Measurements from ENCODE around the gene MEF2B.

- TF ChIP-seq, protein P1, sequence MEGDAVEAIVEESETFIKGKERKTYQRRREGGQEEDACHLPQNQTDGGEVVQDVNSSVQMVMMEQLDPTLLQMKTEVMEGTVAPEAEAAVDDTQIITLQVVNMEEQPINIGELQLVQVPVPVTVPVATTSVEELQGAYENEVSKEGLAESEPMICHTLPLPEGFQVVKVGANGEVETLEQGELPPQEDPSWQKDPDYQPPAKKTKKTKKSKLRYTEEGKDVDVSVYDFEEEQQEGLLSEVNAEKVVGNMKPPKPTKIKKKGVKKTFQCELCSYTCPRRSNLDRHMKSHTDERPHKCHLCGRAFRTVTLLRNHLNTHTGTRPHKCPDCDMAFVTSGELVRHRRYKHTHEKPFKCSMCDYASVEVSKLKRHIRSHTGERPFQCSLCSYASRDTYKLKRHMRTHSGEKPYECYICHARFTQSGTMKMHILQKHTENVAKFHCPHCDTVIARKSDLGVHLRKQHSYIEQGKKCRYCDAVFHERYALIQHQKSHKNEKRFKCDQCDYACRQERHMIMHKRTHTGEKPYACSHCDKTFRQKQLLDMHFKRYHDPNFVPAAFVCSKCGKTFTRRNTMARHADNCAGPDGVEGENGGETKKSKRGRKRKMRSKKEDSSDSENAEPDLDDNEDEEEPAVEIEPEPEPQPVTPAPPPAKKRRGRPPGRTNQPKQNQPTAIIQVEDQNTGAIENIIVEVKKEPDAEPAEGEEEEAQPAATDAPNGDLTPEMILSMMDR (IDR thresholded peaks at IDR 0.05), result no peak
- no peak for TF ChIP-seq ZFX (IDR thresholded peaks at IDR 0.05; ENCODE audit: borderline replicate concordance)
These were observed 33.2 kb upstream of the MEF2B start, which contains the start of gene NR2C2AP for GRCh38 chr19:19203012-19203856.

All from 22Rv1 (cell line).